Measurements from ENCODE around the gene YWHAE. TPM values are rescaled to one million over a fixed set of nuclear protein-coding genes. Genes with fewer than 3 reads are reported as not detected.
A peak's percentile ranks its signal among the peaks of the same experiment; 100 is the strongest.
"Not testable (repeated sequence)": the region's sequence is repeated elsewhere in the genome, so short reads cannot be mapped to it uniquely, and the experiment has no call there.

The YWHAE gene
- 192 TPM for total RNA-seq

DNA sequence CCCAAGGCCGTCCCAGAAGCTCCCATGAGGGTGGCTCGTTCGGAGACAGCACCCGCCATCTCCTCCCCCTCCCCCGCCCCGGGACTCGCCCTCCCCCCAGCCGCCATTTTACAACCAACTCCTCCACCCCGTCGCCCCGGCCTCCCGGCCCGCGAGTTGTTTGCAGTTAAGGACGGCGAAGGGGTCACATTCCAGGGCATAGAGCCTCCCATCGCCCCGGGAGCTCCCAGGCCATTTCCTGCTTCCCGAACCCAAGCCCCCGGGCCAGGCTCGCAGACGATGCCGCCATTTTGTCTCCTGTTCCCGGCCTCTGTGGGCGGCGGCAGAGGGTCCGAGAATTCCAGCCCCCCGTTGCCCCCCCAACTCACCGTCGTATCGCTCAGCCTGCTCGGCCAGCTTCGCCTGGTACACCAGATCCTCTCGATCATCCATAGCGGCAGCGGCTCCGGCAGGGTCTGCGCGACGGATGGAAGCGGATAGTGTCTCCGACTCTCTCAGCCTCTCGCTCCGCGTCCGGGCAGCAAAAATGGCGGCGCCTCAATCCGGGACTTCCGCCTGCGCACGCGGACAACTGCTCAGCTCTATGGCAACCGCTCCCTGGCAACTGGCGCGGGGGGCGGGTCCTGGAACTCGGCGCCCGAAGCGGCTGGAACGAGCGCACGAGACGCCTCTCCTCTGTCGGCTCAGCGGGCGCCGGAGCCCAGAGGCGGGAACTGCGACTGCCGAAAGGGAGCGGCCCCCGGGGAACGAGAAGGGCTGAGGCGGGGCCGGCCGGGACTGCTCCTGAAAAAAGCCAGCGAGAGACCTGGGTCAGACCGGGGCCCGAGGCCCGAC is at the start of gene YWHAE:
TSS of gene YWHAE (minus strand) at position 544 of the 834 bp plus-strand sequence. CDS start at position 432, 112 bp downstream.
- peak; percentile 86 to 96 (median 93) for DNase-seq (ENCODE audit: low read depth in 2 of 3, low spot score in 2 of 3)

DNA sequence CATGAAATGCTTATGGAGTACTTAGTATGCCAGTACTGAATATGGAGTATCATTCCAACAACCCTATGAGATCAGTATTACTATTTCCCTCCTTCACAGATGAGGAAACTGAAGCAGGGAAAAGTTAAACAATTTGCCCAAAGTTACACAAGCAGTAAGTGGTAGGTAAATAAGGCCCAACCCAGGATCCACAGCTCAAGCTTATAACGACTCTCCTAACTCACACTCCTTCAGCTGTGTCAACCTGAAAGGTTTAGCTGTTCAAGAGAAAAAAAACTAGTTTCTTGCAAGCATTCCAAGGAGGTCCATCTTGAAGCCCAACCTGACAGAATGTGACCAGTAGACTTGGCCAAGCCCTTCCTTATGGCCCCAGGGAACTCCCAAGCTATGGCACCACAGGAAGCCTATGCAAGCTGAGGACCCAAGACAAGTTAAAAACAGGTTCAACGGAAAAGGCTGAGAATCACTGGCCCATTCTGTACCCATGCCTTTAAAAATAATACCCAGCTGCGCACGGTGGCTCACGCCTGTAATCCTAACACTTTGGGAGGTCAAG is 49.5 kb upstream of the YWHAE start:
- no peak for DNase-seq (ENCODE audit: low read depth in 2 of 3, low spot score in 2 of 3)

DNA sequence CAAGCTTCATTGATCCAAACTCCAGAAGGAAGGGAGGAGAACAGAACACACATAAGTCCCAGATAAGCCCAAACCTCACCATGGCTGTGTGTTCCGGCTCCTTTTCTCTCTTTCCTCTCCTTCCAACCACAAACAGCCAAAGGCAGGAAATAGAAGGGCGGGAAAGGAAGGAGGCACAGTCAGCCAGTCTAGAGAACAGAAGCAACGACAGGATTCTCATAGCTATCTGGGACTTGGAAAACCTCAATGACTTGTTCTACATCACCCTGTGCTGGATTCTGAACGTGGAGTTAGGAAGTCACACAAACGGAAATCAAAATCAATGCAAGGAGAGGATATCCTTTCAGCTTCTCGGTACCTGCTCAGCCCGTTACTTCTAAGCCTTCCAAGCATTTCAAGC is 47.0 kb upstream of the YWHAE start:
- DNase-seq (ENCODE audit: low read depth in 2 of 3, low spot score in 2 of 3) = no peak

DNA sequence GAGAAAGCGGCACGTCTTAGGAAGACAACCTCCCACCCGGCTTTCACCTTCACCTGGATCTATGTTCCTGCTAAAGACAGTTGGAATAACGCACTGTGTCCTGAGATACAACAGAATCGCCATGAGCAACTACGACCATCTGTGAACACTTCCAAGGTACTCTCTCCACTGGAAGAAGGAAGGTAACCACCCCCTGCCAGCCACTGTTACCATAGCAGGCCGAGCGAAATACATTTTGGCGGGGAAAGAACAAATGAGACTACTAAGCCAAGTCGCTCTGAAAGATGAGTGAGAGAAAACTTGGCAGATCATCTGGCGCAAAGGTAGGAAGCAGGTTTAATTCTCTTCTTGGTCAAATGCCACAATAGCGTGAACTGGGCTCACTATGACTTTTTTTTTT is 46.2 kb upstream of the YWHAE start:
- DNase-seq (ENCODE audit: low read depth in 2 of 3, low spot score in 2 of 3) = no peak

DNA sequence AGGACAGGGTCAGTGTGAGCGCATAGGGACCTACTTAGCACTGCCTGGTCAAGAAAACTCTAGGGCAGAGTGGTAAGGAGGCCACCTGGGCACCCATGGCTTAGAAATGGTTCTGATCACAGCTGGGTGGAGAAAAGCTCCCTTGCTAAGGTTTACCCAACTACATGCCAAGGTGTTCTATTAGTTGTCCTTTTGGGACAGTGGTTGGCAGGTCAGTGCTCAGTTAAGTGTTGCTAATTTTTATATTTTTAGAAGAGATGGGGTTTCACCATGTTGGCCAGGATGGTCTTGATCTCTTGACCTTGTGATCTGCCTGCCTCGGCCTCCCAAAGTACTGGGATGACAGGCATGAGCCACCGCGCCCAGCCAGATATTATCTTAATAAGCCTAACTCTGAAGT is 45.7 kb upstream of the YWHAE start:
- not testable (repeated sequence) for DNase-seq (ENCODE audit: low read depth in 2 of 3, low spot score in 2 of 3)

DNA sequence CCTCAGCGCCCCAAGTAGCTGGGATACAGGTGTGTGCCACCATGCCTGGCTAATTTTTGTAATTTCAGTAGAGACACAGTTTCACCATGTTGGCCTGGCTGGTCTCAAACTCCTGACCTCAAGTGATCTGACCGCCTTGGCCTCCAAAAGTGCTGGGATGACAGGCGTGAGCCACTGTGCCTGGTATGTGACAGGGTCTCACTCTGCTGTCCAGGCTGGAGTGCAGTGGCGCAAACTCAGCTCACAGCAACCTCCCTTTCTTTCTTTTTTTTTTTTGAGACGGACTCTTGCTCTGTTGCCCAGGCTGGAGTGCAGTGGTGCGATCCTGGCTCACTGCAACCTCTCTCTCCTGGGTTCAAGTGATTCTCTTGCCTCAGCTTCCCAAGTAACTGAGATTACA is 42.7 kb upstream of the YWHAE start:
- not testable (repeated sequence) for DNase-seq (ENCODE audit: low read depth in 2 of 3, low spot score in 2 of 3)

DNA sequence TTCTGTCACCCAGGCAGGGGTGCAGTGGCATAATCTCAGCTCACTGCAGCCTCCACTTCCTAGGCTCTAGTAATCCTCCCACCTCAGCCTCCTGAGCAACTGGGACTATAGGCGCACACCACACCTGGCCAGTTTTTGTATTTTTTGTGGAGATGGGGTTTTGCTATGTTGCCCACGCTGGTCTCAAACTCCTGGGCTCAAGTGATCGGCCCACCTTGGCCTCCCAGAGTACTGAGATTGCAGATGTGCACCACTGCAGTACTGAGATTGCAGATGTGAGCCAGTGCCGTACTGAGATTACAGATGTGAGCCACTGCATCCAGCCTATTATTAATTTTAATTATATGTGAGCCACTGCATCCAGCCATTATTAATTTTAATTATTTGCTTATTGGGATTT is 42.2 kb upstream of the YWHAE start:
- DNase-seq (ENCODE audit: low read depth in 2 of 3, low spot score in 2 of 3) = no peak

DNA sequence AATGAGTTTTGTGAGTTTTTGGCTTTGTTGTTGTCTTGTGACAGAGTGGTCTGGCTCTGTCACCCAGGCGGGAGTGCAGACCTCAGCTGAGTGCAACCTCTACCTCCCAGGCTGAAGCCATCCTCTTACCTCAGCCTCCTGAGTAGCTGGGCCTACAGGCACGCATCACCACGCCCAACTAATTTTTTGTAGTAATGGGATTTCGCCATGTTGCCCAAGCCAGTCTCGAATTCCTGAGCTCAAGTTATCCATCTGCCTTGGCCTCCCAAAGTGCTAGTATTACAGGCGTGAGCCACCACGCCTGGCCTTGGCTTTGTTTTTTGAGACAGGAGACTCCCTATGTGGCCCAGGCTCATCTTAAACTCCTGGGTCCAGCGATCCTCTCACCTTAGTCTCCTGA is 40.9 kb upstream of the YWHAE start:
- DNase-seq (ENCODE audit: low read depth in 2 of 3, low spot score in 2 of 3) = no peak

DNA sequence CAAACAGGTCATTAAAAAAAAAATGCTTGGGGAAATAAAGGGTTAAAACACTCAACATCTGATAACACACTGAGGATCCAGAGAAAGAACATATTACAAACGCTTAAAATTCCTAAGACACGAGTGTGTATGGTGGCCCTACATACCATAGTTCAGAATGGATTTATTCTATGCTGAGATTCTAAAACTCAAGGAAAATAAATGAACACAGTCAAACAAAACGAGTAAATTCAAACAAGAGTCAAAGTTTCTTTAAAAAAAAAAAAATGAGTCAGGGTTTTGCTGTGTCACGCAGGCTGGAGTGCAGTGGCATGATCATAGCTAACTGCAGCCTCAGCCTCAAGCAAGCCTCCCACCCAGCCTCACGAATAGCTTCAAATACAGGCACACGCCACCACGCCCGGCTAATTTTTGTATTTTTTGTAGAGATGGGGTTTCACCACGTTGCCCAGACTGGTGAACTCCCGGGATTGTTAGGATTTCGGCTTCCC is 38.6 kb upstream of the YWHAE start:
- DNase-seq (ENCODE audit: low read depth in 2 of 3, low spot score in 2 of 3) = no peak

DNA sequence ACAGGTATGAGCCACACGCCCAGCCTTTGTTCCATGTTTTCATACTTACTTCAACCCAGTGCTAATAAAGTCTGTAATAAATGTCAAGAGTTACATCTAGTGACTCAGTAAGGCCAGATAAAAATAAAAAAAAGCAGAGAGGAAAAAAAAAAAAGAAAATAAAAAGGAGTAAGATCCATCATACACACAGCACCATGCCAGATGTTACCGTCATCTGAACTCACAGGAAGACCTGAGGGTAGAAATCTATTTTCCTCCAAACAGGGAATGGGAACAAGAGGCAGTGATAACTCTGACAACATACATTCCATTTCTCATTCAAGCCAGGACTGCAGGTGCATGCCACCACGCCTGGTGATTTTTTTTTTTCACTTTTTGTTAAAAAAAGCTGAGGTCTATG is 35.3 kb upstream of the YWHAE start:
- DNase-seq (ENCODE audit: low read depth in 2 of 3, low spot score in 2 of 3) = no peak

DNA sequence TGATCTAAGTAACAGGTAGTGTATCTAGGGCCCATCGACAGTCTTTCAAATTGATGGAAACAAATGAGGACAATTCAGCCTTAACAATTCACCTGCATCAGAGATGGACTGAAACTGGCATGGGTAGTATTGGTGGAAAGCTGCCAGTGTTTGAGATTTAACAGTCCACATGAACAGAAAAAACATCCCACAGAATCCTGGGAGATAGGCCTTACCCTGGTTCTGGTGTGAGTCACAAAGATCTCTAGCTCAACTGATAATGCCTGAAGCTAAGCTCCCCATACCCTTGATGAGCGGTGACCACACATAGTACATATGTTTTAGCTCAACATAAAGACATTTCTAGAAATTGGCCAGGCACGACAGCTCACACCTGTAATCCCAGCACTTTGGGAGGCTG is 34.1 kb upstream of the YWHAE start:
- DNase-seq (ENCODE audit: low read depth in 2 of 3, low spot score in 2 of 3) = no peak

DNA sequence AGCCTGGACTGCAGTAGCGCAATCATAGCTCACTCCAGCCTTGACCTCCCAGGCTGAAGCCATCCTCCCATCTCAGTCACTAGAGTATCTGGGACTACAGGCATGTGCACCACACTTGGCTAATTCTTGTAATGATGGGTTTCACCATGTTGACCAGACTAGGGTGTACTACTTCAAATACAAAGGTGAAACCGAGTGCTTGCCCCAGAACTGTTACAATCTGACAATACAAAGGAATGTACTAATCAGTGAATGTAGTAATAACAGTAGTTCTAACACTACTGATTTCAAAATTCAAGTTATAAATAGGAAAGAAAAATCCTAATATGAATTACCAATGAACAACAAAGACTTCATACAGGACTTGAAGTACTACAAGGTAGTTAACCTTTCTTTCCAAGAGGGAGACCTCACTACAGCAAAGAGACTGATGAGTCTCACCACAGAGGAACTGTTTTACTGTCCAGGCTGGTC is 31.6 kb upstream of the YWHAE start:
- DNase-seq (ENCODE audit: low read depth in 2 of 3, low spot score in 2 of 3) = no peak

DNA sequence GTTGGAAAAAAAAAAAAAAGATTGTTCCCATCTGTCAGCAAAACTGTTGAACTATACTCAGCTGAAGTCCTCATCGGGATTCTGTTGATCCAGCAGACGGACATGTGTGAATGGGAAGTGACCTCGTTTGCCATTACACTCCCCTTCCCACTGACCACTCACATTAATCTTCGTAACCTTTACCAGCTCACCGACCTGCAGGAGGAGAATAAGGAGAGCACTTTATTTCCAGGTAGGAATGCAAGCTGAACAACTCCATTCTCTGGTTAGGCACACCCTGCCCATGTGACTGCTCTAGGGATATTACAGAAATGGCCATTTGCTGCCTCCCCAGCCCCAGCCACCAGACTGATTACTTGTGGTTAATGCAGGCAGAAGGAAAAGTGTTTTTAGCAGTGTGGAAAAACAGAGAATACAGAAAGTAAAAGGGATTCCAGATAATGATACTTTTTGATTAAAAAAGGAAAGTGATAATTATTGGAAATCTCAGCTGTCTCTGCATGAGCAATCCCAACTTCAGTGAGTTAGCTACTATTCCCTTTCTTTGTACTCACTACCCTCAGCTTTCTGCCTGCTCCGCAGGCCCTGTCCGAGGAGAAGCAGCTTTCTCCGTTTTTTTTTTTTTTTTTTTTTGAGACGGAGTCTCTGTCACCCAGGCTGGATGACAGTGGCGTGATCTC is 23.6 kb upstream of the YWHAE start:
- DNase-seq (ENCODE audit: low read depth in 2 of 3, low spot score in 2 of 3) = no peak

DNA sequence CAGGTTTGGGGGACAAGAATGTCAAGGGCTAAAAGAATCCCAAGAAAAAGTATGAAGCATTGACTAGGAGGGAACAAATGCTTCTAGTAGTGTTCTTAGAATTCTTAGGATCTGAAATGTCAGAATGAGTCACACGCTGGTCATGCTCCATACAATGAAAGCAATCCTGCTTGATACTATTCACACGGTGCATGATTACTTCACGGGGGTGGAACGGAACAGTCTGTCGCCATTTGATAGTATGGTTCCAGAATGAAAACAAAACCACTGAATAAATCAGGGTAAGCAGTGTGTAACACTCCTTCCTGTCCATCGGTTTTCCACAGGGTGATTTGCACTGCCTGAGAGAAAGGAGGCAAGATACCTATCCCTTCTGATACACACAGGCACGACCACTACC is 22.9 kb upstream of the YWHAE start:
- DNase-seq (ENCODE audit: low read depth in 2 of 3, low spot score in 2 of 3) = no peak

DNA sequence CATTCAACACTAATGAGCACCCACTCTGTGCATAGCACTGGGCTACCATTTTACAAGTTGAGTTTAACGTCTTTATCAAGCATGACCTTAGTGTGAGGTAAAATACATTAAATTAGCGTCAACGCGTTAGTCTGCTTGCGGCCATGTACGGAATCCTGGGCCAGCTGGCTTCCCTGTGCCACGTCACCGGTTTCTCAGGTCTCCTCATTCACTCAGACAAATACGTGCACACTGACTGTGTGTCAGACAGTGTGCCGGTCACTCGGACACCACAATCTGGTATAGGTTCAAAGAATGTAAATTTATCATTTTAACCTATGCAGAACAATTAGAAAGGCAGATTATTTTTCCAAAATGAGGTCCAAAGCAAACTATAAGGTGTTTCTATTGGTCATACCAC is 21.4 kb upstream of the YWHAE start:
- DNase-seq (ENCODE audit: low read depth in 2 of 3, low spot score in 2 of 3) = no peak

DNA sequence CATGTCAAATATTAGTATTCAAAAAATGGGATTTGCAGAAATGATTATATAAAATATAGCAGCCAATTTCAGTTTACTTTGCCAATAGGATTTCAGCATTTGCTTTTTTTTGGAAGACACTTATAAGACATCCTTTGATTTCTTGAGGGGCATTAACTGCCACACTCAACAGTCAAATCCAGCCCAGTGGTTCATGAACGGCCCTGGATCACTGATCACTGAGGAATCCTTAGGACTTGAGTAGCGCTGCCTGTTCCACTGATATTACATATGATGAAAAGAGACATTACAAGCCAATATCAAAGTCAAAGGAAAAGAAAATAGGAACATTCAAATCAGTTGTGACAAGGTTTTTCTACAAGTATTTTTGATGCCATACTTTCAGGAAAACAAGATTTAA is 21.0 kb upstream of the YWHAE start:
- DNase-seq (ENCODE audit: low read depth in 2 of 3, low spot score in 2 of 3) = no peak

DNA sequence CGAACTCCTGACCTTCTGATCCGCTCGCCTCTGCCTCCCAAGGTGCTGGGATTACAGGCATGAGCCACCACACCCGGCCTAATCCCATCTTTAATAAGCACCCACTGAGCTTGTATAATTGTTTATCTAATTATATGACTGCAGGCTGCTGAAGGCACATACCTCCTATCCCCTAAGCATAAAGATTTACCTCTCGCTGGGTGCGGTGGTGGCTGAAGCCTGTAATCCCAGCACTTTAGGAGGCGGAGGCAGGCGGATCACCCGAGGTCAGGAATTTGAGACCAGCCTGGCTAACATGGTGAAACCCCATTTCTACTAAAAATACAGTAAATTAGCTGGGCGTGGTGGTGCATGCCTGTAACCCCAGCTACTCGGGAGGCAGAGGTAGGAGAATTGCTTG is 20.1 kb upstream of the YWHAE start:
- no peak for DNase-seq (ENCODE audit: low read depth in 2 of 3, low spot score in 2 of 3)

DNA sequence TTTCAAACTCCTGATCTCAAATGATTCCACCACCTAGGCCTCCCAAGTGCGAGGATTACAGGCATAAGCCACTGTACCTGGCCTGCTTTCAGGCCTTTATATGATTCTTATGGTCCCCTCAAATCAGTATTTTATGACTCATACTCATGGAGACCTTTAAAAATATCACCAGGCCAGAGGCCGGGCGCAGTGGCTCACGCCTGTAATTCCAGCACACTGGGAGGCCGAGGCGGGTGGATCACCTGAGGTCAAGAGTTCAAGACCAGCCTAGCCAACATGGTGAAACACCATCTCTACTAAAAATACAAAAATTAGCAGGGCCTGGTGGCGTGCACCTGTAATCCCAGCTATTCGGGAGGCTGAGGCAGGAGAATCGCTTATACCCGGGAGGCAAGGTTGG is 18.5 kb upstream of the YWHAE start:
- not testable (repeated sequence) for DNase-seq (ENCODE audit: low read depth in 2 of 3, low spot score in 2 of 3)

DNA sequence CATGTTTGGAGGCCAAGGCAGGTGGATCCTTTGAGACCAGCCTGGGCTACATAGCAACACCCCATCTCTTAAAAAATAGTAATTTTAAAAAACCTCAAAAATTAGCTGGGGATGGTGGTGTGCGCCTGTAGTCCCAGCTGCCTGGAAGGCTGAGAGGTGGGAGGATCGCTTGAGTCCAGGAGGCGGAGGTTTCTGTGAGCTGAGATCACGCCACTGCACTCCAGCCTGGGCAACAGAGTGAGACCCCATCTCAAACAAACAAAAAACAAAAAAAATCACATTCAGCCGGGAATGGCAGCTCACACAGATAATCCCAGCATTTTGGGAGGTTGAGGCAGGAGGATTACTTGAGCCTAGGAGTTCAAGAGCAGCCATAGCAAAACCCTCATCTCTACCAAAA is 16.4 kb upstream of the YWHAE start:
- no peak for DNase-seq (ENCODE audit: low read depth in 2 of 3, low spot score in 2 of 3)

DNA sequence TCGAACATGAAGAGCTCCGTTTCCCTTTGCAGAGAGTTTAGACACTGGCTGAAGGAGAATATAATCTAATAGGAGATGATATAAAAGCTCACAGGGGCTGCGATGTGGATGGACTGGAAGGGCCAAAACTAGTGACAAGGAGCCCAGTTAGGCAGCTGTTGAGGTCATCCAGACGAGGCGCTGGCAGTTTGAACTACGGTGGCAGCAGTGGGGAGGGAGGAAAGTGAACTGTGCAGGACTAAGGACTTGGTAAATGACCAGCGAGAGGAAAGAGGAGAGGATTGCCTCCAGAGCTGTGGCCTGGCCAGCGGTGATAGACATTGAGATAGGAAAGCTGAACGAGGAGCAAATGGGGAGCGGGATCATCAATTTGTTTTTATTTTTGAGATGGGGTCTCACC is 14.6 kb upstream of the YWHAE start:
- DNase-seq (ENCODE audit: low read depth in 2 of 3, low spot score in 2 of 3) = no peak

DNA sequence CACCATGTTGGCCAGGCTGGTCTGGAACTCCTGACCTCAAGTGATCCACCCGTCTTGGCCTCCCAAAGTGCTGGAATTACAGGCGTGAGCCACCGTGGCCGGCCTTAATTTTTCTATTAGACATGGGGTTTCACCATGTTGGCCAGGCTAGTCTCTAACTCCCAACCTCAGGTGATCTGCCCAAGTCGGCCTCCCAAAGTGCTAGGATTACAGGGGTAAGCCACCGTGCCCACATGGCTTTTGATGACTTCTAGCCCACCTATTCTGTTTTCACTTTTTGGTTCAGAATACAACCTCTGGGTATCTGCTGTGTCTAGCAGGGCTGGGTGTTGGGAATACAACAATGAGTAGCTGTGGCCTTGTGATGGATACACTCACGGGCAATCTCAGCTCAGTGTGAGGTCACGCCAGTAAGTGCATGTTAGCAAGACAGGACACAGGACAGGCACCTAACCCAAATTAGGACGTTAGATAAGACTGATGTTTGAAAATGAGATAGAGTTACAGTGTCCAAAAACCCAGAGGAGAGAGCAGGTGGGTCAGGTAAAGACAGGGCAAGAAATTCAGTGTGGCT is 14.1 kb upstream of the YWHAE start:
- no peak for DNase-seq (ENCODE audit: low read depth in 2 of 3, low spot score in 2 of 3)

All from hematopoietic multipotent progenitor cell (in vitro differentiated cells).